CD4-positive, alpha-beta T cell treated with Interleukin-10 for 1 hour (primary cell): ENCODE data around the gene IDH3A.

ENCODE experiments used
- DNase-seq: peaks from one replicate; pipeline ENCODE4 v3.0.0-alpha.2; 2020

IDH3A gene

DNA sequence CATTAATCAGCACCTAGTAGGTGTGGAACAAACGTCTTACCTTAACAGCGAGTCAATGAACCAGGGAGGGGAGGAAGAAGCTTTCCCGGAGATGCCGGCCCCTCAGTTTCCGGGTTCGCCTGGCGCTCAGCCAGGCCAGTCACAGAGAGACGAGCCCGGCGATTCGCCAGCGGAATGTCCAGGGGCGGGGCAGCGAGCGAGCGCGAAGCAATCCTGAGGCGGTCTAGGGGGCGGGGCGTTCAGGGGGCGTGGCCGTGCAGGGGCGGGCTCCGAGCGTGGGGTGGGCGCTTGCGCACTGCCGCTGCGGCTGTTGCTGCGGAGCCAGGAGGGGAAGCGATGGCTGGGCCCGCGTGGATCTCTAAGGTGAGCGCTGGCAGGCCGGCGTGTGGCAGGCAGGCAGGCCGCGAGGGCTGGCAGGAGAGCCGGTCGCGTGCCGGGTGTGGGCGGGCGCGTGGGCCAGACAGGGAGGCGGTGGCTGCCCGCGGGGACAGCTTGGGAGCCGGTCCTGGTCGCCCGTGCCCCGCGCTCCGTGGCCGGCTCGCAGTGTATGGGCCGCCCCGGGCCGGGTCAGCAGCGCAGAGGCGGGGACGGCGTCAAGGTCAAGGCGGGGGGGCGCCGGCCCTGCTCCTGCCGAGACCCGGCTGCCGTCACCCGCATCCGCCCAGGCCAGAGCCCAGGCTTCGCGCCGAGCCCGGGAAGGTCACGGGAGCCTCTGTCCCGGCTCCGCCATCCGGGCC lies at the start of gene IDH3A:
IDH3A (plus strand) TSS at position 295 of the 737 bp plus-strand sequence; CDS start at position 337, 42 bp downstream.
- DNase-seq = peak; percentile 99

- no peak for DNase-seq
These were observed 48.3 kb upstream of the IDH3A start for GRCh38 chr15:78100886-78101285.

GRCh38 chr15:78101423-78102105 lies 47.6 kb upstream of the IDH3A start:
- no peak for DNase-seq

GRCh38 chr15:78102211-78102610 lies 47.0 kb upstream of the IDH3A start:
- no peak for DNase-seq

DNA sequence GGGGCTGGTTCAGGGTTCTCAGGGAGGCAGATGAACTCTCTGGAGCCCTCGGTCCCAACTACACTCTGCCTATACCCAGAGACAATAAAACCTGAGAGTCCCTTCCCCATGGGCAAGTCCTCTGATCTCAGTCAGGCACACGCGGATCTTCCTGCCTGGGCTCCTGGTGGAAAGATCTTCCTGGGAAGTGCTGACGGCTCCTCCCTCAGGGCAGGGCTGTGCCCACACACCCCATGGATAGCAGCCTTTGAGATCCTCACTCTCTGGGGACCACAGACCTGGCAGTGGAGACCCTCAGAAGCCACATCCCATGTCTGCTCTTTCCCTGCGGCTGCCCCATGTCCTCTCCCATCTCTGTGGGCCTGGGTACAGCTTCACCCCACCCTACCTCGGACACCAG lies 46.4 kb upstream of the IDH3A start:
- DNase-seq = no peak

DNA sequence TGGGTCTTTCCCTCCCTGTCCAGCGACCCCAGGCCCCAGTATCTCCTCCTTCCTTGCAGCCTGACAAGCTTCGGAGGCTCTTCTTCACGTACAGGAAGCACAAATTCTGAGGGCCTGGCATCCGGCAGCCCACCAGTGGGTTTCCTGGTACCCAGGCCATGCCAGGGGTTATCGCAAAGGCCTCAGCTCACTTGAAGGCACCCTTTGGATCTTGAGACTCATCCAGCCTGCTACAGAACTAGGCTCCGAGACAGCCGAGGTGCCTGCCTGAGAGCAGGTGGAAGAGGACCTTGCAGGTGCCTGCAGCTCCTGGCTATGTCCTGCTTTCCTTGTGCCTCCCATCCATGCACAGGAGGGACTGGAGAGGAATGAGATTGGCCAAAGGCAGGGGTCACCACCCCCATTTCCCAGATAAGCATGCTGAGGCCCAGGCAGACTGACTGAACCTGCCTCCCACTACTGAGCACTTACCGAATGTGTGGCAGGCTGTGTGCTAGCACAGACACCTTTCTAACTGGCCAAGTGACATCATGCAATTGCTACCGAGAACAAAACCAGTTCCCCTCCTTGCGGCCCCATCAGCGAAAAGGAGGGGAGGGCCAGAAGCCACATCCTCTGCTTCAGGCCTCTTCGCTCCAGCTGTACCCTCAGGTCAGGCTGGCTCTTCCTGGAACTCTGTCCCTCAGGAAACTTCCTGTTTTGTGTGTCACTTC lies 45.6 kb upstream of the IDH3A start:
- peak; percentile 67 for DNase-seq

DNA sequence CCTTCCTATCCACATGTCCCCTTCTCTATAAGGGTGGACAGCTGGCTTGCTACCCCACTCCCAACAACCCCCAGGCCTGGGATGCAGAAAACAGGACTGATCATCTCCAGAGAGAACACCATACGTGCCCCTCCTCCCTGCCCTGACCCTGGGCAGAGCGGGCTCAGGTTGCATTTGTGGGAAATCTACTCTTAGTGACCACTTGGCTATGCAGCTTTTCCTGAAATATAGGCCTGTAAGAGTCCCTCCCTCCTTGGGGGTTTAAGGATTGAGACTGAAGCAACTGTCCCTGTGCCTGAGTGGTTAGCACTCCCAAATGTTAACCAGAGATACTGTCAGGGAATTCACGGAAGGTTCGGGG lies 45.1 kb upstream of the IDH3A start:
- DNase-seq = no peak

GRCh38 chr15:78104566-78105475 lies 44.3 kb upstream of the IDH3A start:
- DNase-seq = no peak

DNA sequence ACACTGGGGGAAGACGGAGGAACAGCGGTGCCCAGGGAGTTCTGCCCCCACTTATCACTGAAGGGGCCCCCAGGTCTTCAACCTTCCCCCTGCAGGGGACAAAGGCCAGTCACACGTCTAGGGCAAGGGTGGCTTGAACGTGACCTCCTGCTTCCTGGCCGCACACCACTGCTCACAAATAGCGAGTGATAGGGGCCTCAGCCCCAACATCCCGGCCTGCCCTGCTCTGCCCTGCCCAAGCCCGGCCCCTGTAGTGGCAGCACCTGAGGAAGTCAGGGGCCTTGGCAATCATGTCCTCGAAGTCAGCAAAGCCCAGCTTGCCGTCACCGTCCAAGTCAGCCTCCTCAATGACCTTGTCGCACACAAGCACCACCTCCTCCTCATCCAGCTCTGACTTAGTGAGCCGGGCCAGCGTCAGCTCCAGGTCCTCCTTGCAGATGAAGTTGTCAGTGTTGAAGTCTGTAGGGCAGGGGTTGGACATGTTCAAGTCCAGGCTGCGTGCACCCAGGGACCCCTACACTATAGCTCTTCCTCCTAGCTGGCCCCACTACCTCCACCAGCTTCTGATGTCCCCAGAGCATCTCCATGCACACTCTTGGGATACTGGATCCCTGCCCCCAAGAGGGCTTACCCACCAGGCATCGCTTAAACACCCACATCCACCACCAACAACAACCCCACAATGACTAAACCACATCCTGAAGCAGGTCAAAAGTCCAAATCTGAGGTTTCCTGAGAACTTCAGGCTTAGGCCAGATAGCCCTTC lies 43.5 kb upstream of the IDH3A start:
- no peak for DNase-seq

- no peak for DNase-seq
These were observed 41.7 kb upstream of the IDH3A start for GRCh38 chr15:78107471-78107870.

GRCh38 chr15:78108300-78109084 lies 40.7 kb upstream of the IDH3A start:
- DNase-seq = peak; percentile 88

GRCh38 chr15:78109156-78109555 lies 40.0 kb upstream of the IDH3A start:
- DNase-seq = no peak

DNA sequence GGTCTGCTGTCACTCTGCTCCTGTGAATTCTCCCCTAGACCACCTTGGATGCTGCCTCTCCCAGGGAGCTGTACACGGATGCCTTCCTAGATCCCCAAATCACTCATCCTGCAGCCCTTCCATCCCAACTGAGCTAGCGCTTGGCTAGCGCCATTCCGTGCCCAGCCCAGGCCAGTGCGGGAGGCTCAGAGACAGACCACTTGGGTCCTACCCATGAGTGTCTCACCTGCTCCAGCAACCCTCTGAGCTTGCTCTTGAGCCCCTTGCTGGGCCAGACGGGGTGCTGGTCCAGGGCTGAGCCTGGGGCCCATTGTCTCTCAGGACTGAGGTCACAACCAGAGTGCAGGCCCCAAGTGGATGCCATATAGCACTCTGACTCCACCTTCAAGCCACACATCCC lies 39.1 kb upstream of the IDH3A start:
- DNase-seq = no peak

GRCh38 chr15:78110916-78111475 lies 38.2 kb upstream of the IDH3A start:
- DNase-seq = no peak

- DNase-seq = no peak
These were observed 37.4 kb upstream of the IDH3A start for GRCh38 chr15:78111788-78112187.

GRCh38 chr15:78112551-78112950 lies 36.6 kb upstream of the IDH3A start:
- DNase-seq = no peak

- DNase-seq = no peak
These were observed 28.6 kb upstream of the IDH3A start for GRCh38 chr15:78120523-78120922.

GRCh38 chr15:78125267-78125666 lies 23.9 kb upstream of the IDH3A start:
- DNase-seq = no peak

GRCh38 chr15:78127882-78128281 lies 21.3 kb upstream of the IDH3A start:
- no peak for DNase-seq

- no peak for DNase-seq
These were observed 19.9 kb upstream of the IDH3A start for GRCh38 chr15:78129077-78129750.
